Stimulated activated CD4-positive, alpha-beta T cell treated with anti-CD3 and anti-CD28 coated beads, Interleukin-4, amount 100 ng/mL, for 24 hours (primary cell): ENCODE data around the gene HPDL.
A peak's percentile ranks its signal among the peaks of the same experiment; 100 is the strongest.

Experiments used
- DNase-seq: peaks from one replicate; pipeline ENCODE4 v3.0.0-alpha.2; 2020

Gene HPDL

DNA sequence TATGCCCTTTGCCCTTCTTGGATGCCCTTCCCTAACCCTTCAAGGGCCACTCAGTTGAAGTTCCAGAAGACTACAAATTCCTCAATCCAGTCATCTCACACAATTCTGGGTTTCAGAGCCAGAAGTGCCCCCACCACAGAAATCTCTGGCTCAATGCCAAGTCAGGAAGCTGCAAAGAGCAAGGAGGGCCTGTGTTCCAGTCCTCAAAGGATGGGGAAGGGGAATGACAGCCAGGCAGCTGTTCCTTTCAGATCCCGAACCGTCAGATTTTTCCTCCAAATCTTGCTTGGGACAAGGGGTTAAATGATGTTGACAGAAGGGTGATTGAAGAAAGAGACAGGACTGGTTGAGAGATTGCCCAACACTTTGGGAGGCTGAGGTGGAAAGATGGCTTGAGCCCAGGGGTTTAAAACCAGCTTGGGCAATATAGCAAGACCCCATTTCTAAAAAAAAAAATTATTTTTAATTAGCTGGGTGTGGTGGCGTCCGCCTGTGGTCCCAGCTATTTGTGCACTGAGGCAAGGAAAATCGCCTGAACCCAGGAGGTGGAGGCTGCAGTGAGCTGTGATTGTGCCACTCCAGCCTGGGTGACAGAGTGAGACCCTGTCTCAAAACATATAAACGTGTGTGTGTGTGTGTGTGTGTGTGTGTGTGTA is 716 bp upstream of the HPDL start:
- no peak for DNase-seq

DNA sequence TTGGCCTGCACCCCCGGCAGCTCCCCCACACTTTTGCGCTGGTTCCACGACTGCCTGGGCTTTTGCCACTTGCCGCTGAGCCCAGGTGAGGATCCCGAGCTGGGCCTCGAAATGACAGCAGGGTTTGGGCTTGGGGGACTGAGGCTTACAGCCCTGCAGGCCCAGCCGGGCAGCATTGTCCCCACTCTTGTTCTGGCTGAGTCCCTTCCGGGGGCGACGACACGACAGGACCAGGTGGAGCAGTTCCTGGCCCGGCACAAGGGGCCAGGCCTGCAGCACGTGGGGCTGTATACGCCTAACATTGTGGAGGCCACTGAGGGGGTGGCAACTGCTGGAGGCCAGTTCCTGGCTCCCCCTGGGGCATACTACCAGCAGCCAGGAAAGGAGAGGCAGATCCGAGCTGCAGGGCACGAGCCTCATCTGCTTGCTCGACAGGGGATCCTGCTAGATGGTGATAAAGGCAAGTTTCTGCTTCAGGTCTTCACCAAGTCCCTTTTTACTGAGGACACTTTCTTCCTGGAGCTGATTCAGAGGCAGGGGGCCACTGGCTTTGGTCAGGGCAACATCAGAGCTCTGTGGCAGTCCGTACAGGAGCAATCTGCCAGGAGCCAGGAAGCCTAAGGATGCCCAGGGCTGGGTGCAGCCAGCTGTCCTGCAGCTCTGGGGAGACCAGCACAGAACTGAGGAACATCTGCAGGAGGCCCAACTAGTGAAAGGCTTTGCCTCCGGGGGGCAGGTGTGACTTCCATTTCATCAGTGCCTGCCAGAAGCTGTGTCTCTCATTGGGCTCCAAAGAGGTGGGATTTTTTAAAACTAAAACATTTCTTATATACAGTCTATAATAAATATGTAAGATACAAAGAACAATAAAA is 1.2 kb downstream of the HPDL start:
- DNase-seq, result no peak

DNA sequence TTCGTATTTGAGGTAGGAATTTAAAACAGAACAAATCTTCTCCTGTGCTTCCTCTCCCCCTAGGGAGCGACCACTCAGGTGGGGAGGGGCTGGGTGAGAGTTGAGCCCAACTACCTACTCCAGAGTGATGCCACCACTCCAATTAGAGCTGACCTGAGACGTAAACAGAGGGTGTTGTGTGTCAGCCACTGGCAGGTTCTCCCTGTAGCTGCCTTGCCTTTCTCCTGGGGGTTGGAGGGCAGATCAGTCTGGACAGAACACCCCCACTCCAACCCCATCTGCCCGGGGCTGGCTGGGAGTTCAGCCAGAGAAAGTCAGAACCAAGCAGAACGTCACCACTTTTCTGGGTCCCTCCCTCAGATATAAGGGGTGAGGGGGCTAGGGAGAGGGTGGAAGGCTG is 2.0 kb downstream of the HPDL start:
- DNase-seq, result no peak

DNA sequence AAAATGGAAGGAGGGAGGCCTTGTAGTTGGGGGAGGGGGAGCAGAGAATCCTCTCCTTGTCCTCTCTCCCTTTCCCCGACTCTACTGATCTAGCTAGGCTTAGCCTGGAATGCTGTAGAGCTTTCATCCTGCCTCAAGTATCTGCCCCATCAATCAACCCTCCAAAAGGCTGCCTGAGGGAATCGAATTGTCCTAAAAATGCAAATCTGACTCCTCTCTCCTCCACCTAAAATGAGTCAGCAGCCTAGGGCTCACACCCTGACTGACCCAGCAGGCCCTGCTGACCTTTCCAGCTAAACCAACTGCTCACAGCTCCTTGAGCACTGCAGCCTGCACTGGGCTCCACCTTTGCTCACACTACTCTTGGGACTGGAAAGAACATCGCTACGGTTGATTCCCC is 2.8 kb downstream of the HPDL start:
- no peak for DNase-seq

DNA sequence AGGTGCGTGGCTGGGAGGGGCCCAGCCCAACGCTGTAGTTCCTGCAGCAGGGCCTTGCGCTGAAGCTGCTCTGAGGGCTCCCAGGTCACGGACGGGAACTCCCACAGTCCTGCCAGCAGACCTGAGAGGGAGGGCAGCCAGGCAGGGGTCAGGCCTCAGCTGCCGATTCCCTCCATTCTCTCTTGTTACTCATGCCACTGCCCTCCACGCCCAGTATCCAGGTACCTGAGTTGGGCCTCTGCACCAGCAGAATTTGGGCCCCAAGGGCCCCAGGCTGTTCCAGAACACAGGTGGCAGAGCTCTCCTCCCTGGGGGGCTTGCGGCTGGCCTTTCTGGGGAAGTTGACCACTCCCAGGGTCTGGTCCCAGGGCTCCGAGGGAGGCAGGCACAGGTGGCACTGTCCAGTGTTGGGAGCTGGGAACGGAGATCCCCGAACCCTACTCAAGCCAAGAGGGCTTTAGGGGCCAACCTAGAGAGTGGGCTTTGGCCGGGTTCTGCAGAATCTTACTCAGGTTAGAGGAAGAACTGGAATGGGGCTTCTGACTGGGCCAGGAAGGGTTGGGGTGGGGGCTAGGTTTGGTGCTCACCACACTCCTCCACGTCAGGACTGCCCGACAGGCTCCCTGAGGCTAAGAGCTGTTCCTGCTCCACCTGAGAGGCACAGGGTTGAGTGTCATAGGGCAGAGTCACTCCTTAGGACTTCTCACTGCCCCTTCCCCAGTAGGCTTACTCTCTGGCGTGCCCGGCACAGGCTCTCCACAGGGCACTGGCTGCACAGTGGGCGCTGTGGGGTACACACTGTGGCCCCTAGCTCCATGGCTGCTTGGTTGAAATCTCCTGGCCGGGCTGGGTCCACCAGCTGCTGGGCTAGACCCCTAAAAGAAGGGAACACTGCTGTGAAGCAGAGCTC is 5.0 kb downstream of the HPDL start:
- DNase-seq, result no peak

DNA sequence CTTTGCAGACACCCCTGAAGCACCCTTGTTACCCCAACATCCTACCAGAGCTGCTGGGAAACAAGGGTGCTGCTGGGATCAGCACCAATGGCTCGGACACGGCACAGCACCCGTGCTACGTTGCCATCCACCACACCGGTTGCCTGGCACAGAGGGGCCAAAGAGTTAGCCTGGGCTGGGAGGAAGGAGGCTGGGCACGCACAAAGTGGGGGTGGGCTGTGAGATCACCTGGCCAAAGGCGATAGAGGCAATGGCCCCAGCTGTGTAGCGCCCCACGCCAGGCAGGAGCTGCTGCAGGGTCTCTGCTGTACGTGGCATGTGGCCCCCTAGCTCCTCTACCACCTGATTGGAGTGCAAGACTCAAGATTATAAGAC is 5.6 kb downstream of the HPDL start:
- DNase-seq, result no peak

DNA sequence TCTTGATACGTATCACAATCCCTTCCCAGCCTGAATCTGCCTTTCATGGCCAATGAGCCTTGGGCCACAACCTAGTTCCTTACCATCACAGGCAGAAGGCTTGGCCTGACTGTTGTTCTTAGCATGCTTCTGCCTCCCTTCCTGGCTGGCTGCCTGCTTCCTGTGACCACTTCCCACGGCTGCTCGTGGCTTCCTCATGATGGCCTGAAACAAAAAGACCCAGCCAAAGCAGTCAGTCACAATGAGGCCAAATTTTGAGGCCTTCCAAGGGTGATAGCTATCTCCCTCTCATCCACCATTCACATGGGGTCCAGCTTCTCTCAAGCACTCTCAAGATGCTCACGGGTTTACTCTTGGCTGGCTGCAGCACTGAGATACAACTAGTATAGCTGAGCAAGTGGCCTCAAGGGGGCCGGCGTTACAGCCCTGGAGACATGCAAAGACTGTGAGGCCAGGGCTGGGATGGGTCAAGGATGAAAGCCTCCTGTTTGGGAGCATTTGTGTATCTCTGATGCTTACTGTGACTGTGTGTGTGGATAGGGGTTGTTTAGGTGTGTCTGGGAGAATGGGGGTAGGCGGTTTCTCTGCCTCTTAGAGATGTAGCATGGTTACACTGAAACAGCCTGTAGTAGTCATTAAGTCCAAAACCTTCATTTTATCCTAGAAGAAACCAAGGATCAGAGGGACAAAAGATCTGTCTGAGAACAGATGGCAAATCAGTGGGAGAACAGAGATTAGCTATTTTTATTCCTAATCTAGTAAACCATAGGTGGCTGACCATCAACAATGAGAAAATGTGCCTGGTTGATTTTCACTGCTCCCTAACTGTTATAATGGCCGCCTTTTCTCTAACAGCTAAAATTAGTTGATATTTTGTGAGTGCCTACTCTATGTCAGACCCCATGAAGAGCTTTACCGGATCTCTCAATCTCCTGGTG is 7.9 kb downstream of the HPDL start:
- DNase-seq, result no peak

DNA sequence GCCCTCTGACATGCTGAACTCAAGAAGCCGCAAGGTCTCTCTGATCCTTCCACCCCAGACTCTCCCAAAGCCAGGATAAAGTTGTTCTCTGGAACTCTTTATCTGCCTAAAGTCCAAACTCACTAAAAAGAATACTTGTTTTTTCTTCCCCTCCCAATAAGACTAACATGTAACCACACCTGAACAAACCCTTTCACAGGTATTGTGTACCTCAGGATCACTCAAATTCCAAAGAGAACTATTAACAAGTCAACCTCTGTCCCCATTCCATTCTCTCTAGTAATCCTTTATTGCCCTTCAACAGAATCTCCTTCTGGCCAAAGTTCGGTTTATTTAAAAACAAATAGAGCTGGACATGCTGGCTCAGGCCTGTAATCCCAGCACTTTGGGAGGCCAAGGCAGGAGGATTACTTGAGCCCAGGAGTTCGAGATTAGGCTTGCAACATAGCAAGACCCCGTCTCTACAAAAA is 9.2 kb downstream of the HPDL start:
- no peak for DNase-seq

DNA sequence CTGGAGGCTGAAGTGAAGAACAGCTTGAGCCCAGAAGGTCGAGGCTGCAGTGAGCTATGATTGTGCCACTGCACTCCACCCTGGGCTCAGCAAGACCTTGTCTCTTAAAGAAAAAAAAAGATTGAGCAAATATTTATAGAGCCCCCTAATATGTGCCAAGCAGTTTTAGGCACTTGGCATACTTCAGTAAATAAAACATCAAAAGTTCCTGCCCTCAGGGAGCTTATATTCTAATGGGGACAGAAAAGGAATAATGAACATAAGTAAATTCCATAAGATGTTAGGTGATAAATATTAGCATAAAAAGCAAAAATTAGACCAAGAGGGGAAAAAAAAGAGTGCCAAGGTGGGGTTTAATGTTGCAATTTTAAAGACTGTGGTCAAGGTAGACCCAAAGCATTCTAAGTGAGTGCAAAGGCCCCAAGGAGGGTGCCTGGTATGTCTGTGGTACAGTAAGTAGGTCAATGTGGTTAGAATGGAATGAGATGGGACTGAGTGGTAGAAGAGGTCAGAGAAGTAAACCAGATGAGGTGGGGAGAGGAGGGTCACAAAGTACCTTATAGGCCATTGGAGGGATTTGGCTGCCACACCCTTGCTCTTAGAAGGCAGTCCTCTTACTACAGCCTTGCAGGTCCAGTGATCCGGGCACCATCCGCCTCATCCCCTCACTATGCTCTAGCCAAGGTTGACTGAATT is 11.1 kb downstream of the HPDL start:
- DNase-seq, result no peak

DNA sequence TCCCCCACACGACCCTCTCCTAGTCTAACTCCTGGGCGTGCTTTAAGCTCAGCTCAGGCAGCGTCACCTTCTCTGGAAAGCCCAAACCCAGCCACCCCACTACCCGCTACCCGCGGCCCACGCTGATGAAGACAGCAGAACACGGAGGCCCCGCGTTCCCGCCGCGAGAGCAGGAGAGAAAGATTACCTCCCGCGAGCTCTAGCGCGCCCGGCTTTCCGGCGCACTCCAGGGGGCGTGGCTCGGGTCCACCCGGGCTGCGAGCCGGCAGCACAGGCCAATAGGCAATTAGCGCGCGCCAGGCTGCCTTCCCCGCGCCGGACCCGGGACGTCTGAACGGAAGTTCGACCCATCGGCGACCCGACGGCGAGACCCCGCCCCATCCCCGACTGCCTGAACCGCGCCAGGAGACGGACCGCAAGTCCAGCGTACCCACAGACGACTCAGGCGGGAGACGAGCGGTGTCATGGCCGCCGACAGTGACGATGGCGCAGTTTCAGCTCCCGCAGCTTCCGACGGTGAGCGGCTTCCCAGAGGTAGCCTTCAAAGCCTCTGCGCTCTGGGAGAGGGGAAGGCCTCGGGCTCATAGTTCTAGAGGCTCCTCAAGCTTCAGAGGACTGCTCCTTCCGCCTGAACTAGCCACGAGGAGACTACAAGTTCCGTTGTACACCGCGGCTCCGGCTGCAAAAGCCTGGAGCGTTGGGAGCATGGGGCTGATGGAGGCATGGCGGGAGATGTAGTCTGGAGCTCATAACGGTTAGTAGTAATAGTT is 13.3 kb downstream of the HPDL start, which contains the start of the genes MUTYH and TOE1:
Gene MUTYH (minus strand): TSS at position 652 of the 770 bp plus-strand sequence. CDS start 5,935 bp downstream, outside the sequence.
Gene TOE1 (plus strand): TSS at position 382 of the 770 bp plus-strand sequence. CDS start 83 bp downstream, at position 465.
- DNase-seq, result peak; percentile 95

DNA sequence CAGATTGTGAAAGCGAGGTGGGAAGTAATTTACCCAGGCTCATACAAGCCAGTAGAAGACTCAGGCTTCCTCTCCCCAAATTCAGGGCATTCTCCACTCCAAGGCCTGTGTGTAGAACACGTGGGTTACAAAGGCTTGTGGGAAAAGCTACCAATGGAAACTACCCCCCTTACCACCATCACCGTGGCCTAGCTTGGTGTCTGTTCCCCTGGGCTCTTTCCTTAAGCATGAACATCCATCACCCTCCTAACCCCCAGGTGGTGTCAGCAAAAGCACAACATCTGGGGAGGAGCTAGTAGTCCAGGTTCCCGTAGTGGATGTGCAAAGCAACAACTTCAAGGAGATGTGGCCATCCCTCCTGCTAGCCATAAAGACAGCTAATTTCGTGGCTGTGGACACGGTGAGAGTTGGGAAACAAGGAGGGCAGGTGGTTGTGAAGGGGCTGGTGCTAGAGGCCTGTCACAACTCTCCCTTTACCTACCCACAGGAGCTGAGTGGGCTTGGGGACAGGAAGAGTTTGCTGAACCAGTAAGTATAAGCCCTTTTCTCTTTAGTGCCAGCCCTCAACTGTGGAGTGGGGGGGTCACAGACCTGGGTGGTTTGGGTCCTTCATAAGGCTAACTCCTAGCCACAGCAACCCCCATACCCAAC is 14.2 kb downstream of the HPDL start:
- DNase-seq, result peak; percentile 26

DNA sequence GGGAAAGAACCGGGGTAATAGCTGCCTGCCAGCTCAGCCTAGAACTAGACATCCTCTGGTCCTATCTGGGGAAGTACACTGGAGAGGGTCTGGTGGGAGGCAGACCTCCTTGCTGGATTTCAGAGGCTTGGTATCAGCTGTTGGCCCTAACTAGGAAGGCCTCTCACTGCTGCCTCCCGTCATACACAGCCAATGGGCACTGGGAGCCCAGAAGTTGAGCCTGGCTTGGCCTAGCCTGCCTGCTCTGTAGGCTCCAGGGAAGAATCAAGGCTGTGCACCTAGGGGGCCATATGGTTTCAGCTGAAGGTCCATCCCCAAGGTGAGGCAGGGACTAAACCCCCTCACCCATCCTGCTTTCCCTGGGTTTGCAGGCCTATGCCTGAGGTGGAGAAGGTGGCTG is 17.8 kb downstream of the HPDL start:
- no peak for DNase-seq

DNA sequence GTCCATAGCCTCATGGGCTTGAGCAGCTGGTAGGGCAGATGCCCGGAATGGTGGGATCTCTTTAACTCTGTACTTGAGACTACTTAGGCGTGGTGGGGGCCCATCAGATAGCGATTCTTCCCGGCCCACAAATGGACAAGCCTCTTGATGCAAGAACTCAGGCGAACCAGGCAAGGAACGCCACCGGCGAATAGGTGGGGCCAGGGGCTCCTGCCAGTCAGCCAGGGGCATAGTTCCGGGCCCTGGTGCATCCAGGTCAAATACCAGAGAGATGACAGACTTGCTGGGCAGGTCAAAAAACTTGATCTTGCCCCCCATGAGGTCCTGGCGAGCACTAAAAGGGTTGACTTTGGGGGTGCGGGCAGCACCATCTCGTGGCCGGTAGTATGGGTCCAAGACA is 18.3 kb downstream of the HPDL start:
- no peak for DNase-seq

DNA sequence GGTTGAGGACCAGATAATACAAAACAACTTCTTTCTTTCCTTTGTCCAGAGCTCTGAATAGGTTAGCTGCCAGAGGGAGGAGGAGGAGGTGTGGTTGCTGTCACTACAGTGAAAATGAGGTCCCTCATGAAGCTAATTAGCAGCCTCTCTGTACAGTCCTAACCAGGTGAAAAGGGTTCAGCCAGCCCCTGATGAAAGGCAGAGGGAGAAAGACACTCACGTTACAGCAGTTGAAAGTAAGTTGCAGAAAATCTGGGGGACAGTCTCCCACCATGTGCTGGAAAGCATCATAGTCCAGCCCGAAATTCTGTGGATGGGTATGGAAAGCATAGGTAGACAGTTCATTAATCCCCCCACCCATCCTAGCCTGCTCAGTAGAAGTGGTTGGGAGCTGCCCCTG is 19.8 kb downstream of the HPDL start:
- DNase-seq, result no peak

DNA sequence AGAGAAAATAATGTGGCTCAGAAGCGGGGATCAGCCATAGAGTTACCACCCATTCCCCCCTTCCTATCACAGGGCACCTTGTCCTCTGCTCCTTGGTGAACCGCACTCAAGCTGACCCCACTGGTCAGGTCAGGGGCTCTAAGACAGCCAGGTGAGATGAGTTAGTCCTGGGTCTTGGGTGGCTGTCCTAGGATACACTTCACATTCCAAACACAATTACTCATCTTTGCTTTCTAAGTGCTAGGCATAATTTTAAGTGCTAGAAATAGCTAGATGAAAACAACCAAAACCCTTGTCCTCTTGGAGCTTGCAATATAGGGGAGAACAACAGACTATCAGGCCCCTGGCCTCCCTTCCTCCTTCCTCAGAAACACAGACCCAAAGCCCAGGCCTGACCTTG is 21.3 kb downstream of the HPDL start:
- no peak for DNase-seq

DNA sequence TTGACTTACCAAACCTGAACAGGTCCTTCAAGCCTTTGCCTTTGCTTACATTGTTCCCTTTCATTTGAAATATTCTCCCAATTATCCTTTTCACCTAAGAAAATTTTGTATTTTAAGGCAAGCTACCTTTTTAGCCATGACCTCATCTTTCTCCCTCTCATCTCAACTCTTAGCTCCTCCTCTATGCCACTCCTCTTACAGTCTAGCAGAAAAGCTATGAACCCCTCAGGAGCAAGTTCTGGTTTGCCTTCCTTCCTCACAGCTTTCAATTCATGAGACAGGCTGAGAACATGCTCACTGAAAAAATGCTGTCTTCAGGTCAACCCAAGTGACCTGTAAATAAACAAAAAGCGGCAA is 21.9 kb downstream of the HPDL start:
- no peak for DNase-seq

DNA sequence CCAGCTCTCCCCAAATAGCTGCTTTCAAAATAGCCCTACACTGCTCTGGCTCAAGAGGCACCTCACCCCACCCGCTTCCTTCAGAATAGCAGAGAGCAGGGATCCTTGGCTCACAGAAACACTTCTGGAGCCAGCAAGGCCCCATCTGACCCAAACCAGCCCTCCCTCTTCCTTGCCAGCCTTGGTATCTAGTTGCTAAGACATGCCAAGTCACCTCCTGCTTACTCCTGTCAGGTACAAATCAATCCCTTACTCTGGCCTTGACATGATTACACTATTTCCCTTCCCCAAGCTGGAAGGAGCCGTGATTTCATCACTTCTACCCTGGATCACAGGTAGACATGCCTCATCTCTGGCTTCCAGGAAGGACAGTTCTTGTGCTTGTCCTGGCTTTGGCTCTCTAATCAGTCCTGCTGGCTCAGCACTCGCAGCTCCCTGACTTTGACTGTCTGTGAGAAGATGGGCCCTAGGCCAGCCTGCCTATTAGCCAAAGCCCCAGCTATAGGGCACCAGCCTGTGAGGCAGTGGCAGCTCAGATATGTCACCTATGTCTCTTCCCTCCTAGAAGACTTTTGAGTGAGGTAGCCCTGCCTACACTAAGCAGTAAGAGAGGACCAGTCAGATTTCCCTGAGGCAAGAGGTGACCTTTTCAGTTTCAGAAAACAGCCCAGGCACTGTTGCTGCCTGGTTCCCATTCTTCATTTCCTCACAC is 22.4 kb downstream of the HPDL start:
- DNase-seq, result no peak

DNA sequence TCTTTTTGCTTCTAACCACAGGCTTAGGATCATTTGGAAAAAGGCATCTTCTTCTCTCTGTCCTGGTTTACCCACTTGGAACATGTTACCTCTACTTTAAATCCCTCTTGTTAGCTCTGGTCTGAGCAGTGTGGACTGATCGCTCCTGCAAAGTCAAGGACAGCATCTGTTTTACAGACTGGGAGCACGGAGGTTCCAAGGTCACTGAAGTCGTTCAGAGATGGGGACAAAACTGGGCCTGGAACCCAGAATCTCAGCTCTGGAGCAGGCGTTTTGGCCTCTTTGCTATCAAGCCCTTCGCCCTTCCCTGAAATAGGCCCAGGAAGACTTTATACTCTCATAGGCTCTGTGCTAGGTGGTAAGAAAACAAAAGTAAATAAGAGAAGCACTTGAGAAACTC is 24.8 kb downstream of the HPDL start:
- no peak for DNase-seq

DNA sequence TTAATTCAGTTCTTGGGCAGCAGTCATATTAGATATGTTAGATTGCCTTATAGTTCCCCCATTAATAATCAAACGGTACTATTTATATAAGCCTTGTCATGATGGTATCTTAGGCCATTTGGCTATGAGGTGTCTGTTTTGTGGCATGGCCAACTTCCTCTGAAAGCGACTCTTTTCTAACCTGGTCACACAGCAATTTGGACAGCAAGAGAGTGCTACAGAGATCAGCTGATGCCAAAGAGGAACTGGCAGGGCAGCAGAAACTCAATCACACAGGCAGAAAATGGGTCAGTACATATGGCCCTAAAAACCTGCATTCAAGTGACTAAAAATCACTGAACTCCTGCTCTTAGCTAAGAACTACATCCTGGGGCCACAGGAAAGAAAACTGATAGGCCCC is 27.0 kb downstream of the HPDL start:
- no peak for DNase-seq
